ENCODE data around the gene IQSEC1. TPM values are rescaled to one million over a fixed set of nuclear protein-coding genes. Genes with fewer than 3 reads are reported as not detected.

IQSEC1 gene
- total RNA-seq, 1 experiment from 2014 or later: 13.0 TPM

DNA sequence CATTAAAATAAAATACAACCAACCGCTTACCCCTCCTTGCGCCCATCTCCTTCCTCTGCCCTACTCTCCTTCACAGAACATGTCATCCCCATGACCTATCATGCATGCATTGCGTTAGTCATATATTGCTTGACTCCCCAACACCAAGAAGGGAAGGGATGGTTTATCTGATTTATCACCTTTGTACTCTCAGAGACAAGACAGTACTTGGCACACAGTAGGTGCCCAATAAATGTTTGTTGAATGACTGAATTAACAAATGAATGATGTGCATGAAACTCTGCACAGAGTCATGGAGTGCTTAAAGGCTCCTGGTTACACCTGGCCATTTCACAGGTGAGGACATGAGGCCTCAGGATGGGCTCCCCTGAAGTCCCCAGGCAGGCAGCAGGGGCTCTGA lies 59.7 kb downstream of the IQSEC1 start:
- ChIA-PET CTCF (no interaction called here), POLR2A (ENCODE audit: low non-redundant PET) (no interaction called here)
- no peak overlapping the region for H3K27ac ChIP-seq (ENCODE audit: low read depth, low read length, poor library complexity, severe bottlenecking)
- no peaks in the 10 kb centered on the region for H3K27me3 ChIP-seq (replicated peaks; ENCODE audit: insufficient read depth, low read depth, low read length, poor library complexity)
- no peaks in the 10 kb centered on the region for H3K4me1 ChIP-seq (ENCODE audit: insufficient read depth, low read length, poor library complexity, severe bottlenecking)
- no peaks in the 10 kb centered on the region for H3K36me3 ChIP-seq (ENCODE audit: insufficient read depth, low read length, poor library complexity, severe bottlenecking)
- intact Hi-C loops (cut with micrococcal nuclease; ENCODE audit: unreplicated experiment): no loop called here
- no peaks in the 10 kb centered on the region for H3K9me3 ChIP-seq (ENCODE audit: low read depth, low read length, poor library complexity, severe bottlenecking)
- DNase-seq (ENCODE audit: low spot score): no peak
- no peak overlapping the region for H3K4me3 ChIP-seq (ENCODE audit: low read depth, low read length, poor library complexity, severe bottlenecking)
- TF ChIP-seq EZH2 (IDR thresholded peaks at IDR 0.05; ENCODE audit: borderline replicate concordance, low read depth, low read length, poor library complexity, severe bottlenecking) (no peak), CTCF (conservative IDR thresholded peaks at IDR 0.05; ENCODE audit: low read depth, low read length) (no peak)
- BruUV-seq (replicated peaks): no TSS peak

DNA sequence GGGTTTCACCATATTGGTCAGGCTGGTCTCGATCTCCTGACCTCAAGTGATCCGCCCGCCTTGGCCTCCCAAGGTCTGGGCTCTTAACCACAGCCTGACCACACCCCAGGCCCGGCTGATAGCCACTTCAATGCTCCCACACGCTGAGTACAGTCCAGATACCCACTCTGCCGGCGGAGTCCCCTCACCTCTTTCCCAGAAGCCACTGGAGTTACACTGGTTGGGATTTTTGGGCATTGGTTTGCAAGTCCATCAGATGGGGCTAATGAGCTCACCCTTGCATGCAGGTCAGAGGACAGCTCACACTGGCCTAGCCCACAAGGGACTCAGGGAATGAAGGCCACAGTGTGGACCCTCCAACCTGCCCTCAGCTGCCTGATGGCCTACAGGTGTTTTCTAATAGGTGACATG lies 60.1 kb downstream of the IQSEC1 start:
- intact Hi-C loops (cut with micrococcal nuclease; ENCODE audit: unreplicated experiment): no loop called here
- CTCF ChIA-PET: no interaction called here
- Histone ChIP-seq H3K27me3 (replicated peaks; ENCODE audit: insufficient read depth, low read depth, low read length, poor library complexity) (no peaks in the 10 kb centered on the region), H3K27ac (ENCODE audit: low read depth, low read length, poor library complexity, severe bottlenecking) (no peak overlapping the region), H3K4me3 (ENCODE audit: low read depth, low read length, poor library complexity, severe bottlenecking) (no peak overlapping the region), H3K36me3 (ENCODE audit: insufficient read depth, low read length, poor library complexity, severe bottlenecking) (no peaks in the 10 kb centered on the region), H3K4me1 (ENCODE audit: insufficient read depth, low read length, poor library complexity, severe bottlenecking) (no peaks in the 10 kb centered on the region), H3K9me3 (ENCODE audit: low read depth, low read length, poor library complexity, severe bottlenecking) (no peaks in the 10 kb centered on the region)
- POLR2A ChIA-PET (ENCODE audit: low non-redundant PET): no interaction called here
- BruUV-seq (replicated peaks): no TSS peak
- no peak for DNase-seq (ENCODE audit: low spot score)
- TF ChIP-seq EZH2 (IDR thresholded peaks at IDR 0.05; ENCODE audit: borderline replicate concordance, low read depth, low read length, poor library complexity, severe bottlenecking) (no peak), CTCF (conservative IDR thresholded peaks at IDR 0.05; ENCODE audit: low read depth, low read length) (no peak)

- intact Hi-C loops (cut with micrococcal nuclease; ENCODE audit: unreplicated experiment): no loop called here
- Histone ChIP-seq H3K9me3 (ENCODE audit: low read depth, low read length, poor library complexity, severe bottlenecking) (no peaks in the 10 kb centered on the region), H3K36me3 (ENCODE audit: insufficient read depth, low read length, poor library complexity, severe bottlenecking) (no peaks in the 10 kb centered on the region), H3K27me3 (replicated peaks; ENCODE audit: insufficient read depth, low read depth, low read length, poor library complexity) (no peaks in the 10 kb centered on the region), H3K4me3 (ENCODE audit: low read depth, low read length, poor library complexity, severe bottlenecking) (no peak overlapping the region), H3K4me1 (ENCODE audit: insufficient read depth, low read length, poor library complexity, severe bottlenecking) (no peaks in the 10 kb centered on the region), H3K27ac (ENCODE audit: low read depth, low read length, poor library complexity, severe bottlenecking) (no peak overlapping the region)
- no peak for TF ChIP-seq EZH2 (IDR thresholded peaks at IDR 0.05; ENCODE audit: borderline replicate concordance, low read depth, low read length, poor library complexity, severe bottlenecking)
- TF ChIP-seq CTCF (conservative IDR thresholded peaks at IDR 0.05; ENCODE audit: low read depth, low read length): no peak
- POLR2A ChIA-PET (ENCODE audit: low non-redundant PET): no interaction called here
- no TSS peak for BruUV-seq (replicated peaks)
- CTCF ChIA-PET: no interaction called here
- DNase-seq (ENCODE audit: low spot score): peak; percentile 64
Observed at GRCh38 chr3:13012221-13012691, 61.0 kb downstream of the IQSEC1 start.

All from A673 (cell line).